ENCODE data around the gene FAM117B.
"Not testable (repeated sequence)": the region's sequence is repeated elsewhere in the genome, so short reads cannot be mapped to it uniquely, and the experiment has no call there.

The FAM117B gene

GRCh38 chr2:202763916-202764315, 129.1 kb downstream of the FAM117B start:
- peak in 1 of 3 donors; percentile 10 for DNase-seq

- DNase-seq, result no peak
Measured at GRCh38 chr2:202764991-202765390, 130.2 kb downstream of the FAM117B start.

- DNase-seq, result peak; percentile 75 to 87 (median 75)
Measured at GRCh38 chr2:202765436-202765835, 130.7 kb downstream of the FAM117B start.

GRCh38 chr2:202768273-202768672, 133.5 kb downstream of the FAM117B start:
- DNase-seq, result no peak

GRCh38 chr2:202769201-202769600, 134.4 kb downstream of the FAM117B start:
- no peak for DNase-seq

- DNase-seq, result no peak
Measured at GRCh38 chr2:202771336-202771735, 136.6 kb downstream of the FAM117B start.

- no peak for DNase-seq
Measured at GRCh38 chr2:202771741-202772460, 137.1 kb downstream of the FAM117B start.

GRCh38 chr2:202773301-202773973, 138.7 kb downstream of the FAM117B start:
- DNase-seq, result no peak

- no peak for DNase-seq
Measured at GRCh38 chr2:202774104-202774503, 139.3 kb downstream of the FAM117B start.

GRCh38 chr2:202778217-202778616, 143.4 kb downstream of the FAM117B start:
- peak in 2 of 3 donors; percentile 13 to 33 for DNase-seq

- no peak for DNase-seq
Measured at GRCh38 chr2:202780514-202781021, 145.8 kb downstream of the FAM117B start.

GRCh38 chr2:202782940-202783558, 148.3 kb downstream of the FAM117B start:
- DNase-seq, result no peak

- DNase-seq, result no peak
Measured at GRCh38 chr2:202786842-202787241, 152.1 kb downstream of the FAM117B start.

GRCh38 chr2:202790676-202791075, 155.9 kb downstream of the FAM117B start:
- no peak for DNase-seq

- no peak for DNase-seq
Measured at GRCh38 chr2:202797944-202798343, 163.2 kb downstream of the FAM117B start.

GRCh38 chr2:202805911-202806310, 171.1 kb downstream of the FAM117B start:
- not testable (repeated sequence) for DNase-seq

- DNase-seq, result peak in 1 of 3 donors; percentile 6
Measured at GRCh38 chr2:202807431-202808138, 172.8 kb downstream of the FAM117B start.

- DNase-seq, result no peak
Measured at GRCh38 chr2:202808754-202809153, 174.0 kb downstream of the FAM117B start.

- no peak for DNase-seq
Measured at GRCh38 chr2:202813387-202813786, 178.6 kb downstream of the FAM117B start.

GRCh38 chr2:202814226-202814625, 179.5 kb downstream of the FAM117B start:
- DNase-seq, result no peak

GRCh38 chr2:202815548-202816360, 181.0 kb downstream of the FAM117B start:
- no peak for DNase-seq

- DNase-seq, result no peak
Measured at GRCh38 chr2:202817771-202818170, 183.0 kb downstream of the FAM117B start.
